HepG2 (cell line): ENCODE data around the gene RPS25.

Source experiments
- CBFB ChIP-seq: sonication (generic); formaldehyde crosslinking; IDR thresholded peaks from 2 replicates; pipeline ENCODE4 v1.4.0; 2020; ENCODE audit warnings: missing genetic modification reagents
- DBP ChIP-seq: sonication (generic); formaldehyde crosslinking; IDR thresholded peaks from 2 replicates; pipeline ENCODE4 v1.4.0; 2020; ENCODE audit warnings: missing genetic modification reagents; ENCODE audit errors: not compliant biosample characterization
- SCMH1 ChIP-seq: sonication (generic); formaldehyde crosslinking; IDR thresholded peaks from 2 replicates; pipeline ENCODE4 v1.9.0; 2021; ENCODE audit warnings: missing genetic modification reagents, mild to moderate bottlenecking, borderline replicate concordance
- TCF7L2 ChIP-seq: IDR thresholded peaks from 2 replicates; pipeline ENCODE4 v1.6.1; 2011; ENCODE audit warnings: mild to moderate bottlenecking, low read depth, low read length, moderate library complexity
- ZBTB33 ChIP-seq: sonication (generic); formaldehyde crosslinking; IDR thresholded peaks from 2 replicates; pipeline ENCODE4 v1.4.0; 2020; ENCODE audit warnings: missing genetic modification reagents
- ZNF441 ChIP-seq: sonication (generic); formaldehyde crosslinking; IDR thresholded peaks from 2 replicates; pipeline ENCODE4 v1.7.0; 2021; ENCODE audit warnings: missing genetic modification reagents, borderline replicate concordance

- TF ChIP-seq ZBTB33 (no peak), ZNF441 (CRISPR knock-in tag) (no peak), DBP (CRISPR knock-in tag) (no peak), CBFB (no peak), SCMH1 (no peak), TCF7L2 (no peak)
These were observed 34.1 kb upstream of the RPS25 start for GRCh38 chr11:119052163-119052814.
